Stimulated activated naive CD8-positive, alpha-beta T cell treated with anti-CD3 and anti-CD28 coated beads, Interleukin-15, amount 100 ng/mL, for 72 hours (primary cell): ENCODE measurements around the gene CRIP2.
A peak's percentile ranks its signal among the peaks of the same experiment; 100 is the strongest.

ENCODE experiments used
- ATAC-seq: fragments of 150-1000 bp; cut with Tn5 transposase; 2 replicates; pipeline ENCODE4 v1.10.0; 2021; ENCODE audit warnings: mild to moderate bottlenecking, moderate library complexity
- DNase-seq, 2 donors: peaks; one replicate each; pipeline ENCODE4 v3.0.0; 2021 to 2022
- H3K27ac Mint-ChIP-seq, 2 donors: one replicate each; pipeline ENCODE4 v1.8.0; 2022; ENCODE audit warnings: mild to moderate bottlenecking in 2 of 2, mixed read lengths in 2 of 2, moderate library complexity in 2 of 2
- H3K27me3 Mint-ChIP-seq: one replicate; pipeline ENCODE4 v1.8.0; 2022; ENCODE audit warnings: mixed read lengths
- H3K4me1 Mint-ChIP-seq: one replicate; pipeline ENCODE4 v1.8.0; 2022; ENCODE audit warnings: mild to moderate bottlenecking, mixed read lengths
- H3K4me3 Mint-ChIP-seq, 2 donors: one replicate each; pipeline ENCODE4 v1.8.0; 2022; ENCODE audit warnings: mild to moderate bottlenecking in 2 of 2, mixed read lengths in 2 of 2, moderate library complexity in 1 of 2
- H3K9me3 Mint-ChIP-seq, 2 donors: one replicate each; pipeline ENCODE4 v1.8.0; 2022; ENCODE audit warnings: mixed read lengths in 2 of 2

Gene CRIP2

GRCh38 chr14:105492971-105493871, 18.6 kb downstream of the CRIP2 start:
- DNase-seq (no peak), ATAC-seq (no peak)
- Mint-ChIP-seq H3K4me1 (peaks cover 25% of the 10 kb centered on the region), H3K9me3 (no peaks in the 10 kb centered on the region), H3K4me3 (peak overlapping the region; percentile 29 to 48), H3K27ac (no peak overlapping the region), H3K27me3 (no peaks in the 10 kb centered on the region)

GRCh38 chr14:105493921-105494605, 19.4 kb downstream of the CRIP2 start:
- Mint-ChIP-seq H3K4me1 (peaks cover 17% of the 10 kb centered on the region), H3K27ac (no peak overlapping the region), H3K4me3 (no peak overlapping the region), H3K27me3 (no peaks in the 10 kb centered on the region), H3K9me3 (no peaks in the 10 kb centered on the region)
- DNase-seq (no peak), ATAC-seq (no peak)

GRCh38 chr14:105494606-105494929, 19.9 kb downstream of the CRIP2 start:
- Mint-ChIP-seq H3K27me3 (no peaks in the 10 kb centered on the region), H3K27ac (no peak overlapping the region), H3K4me3 (no peak overlapping the region), H3K9me3 (no peaks in the 10 kb centered on the region), H3K4me1 (peaks cover 12% of the 10 kb centered on the region)
- ATAC-seq (no peak), DNase-seq (no peak)

GRCh38 chr14:105495101-105495989, 20.7 kb downstream of the CRIP2 start:
- peaks cover 8% of the 10 kb centered on the region for H3K4me1 Mint-ChIP-seq
- H3K4me3 Mint-ChIP-seq, result no peak overlapping the region
- H3K27me3 Mint-ChIP-seq, result no peaks in the 10 kb centered on the region
- H3K9me3 Mint-ChIP-seq, result no peaks in the 10 kb centered on the region
- no peak overlapping the region for H3K27ac Mint-ChIP-seq
- ATAC-seq, result no peak
- DNase-seq, result no peak

- no peaks in the 10 kb centered on the region for H3K9me3 Mint-ChIP-seq
- H3K4me3 Mint-ChIP-seq, result no peak overlapping the region
- ATAC-seq, result no peak
- no peaks in the 10 kb centered on the region for H3K27me3 Mint-ChIP-seq
- no peak for DNase-seq
- H3K27ac Mint-ChIP-seq, result peak overlapping the region in 1 of 2 donors; percentile 78
- peaks cover 8% of the 10 kb centered on the region for H3K4me1 Mint-ChIP-seq
These were observed 21.6 kb downstream of the CRIP2 start for GRCh38 chr14:105495990-105496830.

- Mint-ChIP-seq H3K9me3 (no peaks in the 10 kb centered on the region), H3K4me3 (no peak overlapping the region), H3K27me3 (no peaks in the 10 kb centered on the region), H3K27ac (no peak overlapping the region), H3K4me1 (peaks cover 3% of the 10 kb centered on the region)
- DNase-seq (no peak), ATAC-seq (no peak)
These were observed 22.4 kb downstream of the CRIP2 start for GRCh38 chr14:105496831-105497591.

GRCh38 chr14:105497671-105498429, 23.2 kb downstream of the CRIP2 start:
- no peak for ATAC-seq
- Mint-ChIP-seq H3K4me1 (no peaks in the 10 kb centered on the region), H3K9me3 (no peaks in the 10 kb centered on the region), H3K27ac (no peak overlapping the region), H3K4me3 (no peak overlapping the region), H3K27me3 (peaks cover 5% of the 10 kb centered on the region)
- DNase-seq, result no peak

- DNase-seq, result no peak
- Mint-ChIP-seq H3K9me3 (no peaks in the 10 kb centered on the region), H3K27me3 (peaks cover 10% of the 10 kb centered on the region), H3K4me3 (no peak overlapping the region), H3K27ac (peak overlapping the region in 1 of 2 donors; percentile 56), H3K4me1 (no peaks in the 10 kb centered on the region)
- ATAC-seq, result no peak
These were observed 24.0 kb downstream of the CRIP2 start for GRCh38 chr14:105498430-105499255.

GRCh38 chr14:105499256-105500035, 24.8 kb downstream of the CRIP2 start:
- DNase-seq, result no peak
- Mint-ChIP-seq H3K4me1 (no peaks in the 10 kb centered on the region), H3K27ac (peak overlapping the region in 1 of 2 donors; percentile 19), H3K9me3 (no peaks in the 10 kb centered on the region), H3K4me3 (no peak overlapping the region), H3K27me3 (peaks cover 18% of the 10 kb centered on the region)
- ATAC-seq, result peak; percentile 3

- Mint-ChIP-seq H3K27ac (no peak overlapping the region), H3K4me3 (no peak overlapping the region), H3K4me1 (no peaks in the 10 kb centered on the region), H3K9me3 (no peaks in the 10 kb centered on the region), H3K27me3 (peaks cover 25% of the 10 kb centered on the region)
- DNase-seq (no peak), ATAC-seq (no peak)
These were observed 25.6 kb downstream of the CRIP2 start for GRCh38 chr14:105500036-105500725.

GRCh38 chr14:105500726-105501101, 26.1 kb downstream of the CRIP2 start:
- Mint-ChIP-seq H3K4me3 (no peak overlapping the region), H3K9me3 (no peaks in the 10 kb centered on the region), H3K4me1 (no peaks in the 10 kb centered on the region), H3K27me3 (peaks cover 28% of the 10 kb centered on the region), H3K27ac (no peak overlapping the region)
- no peak for ATAC-seq
- DNase-seq, result no peak
